CD4-positive, alpha-beta T cell treated with Interleukin-6 for 4 hours (primary cell): ENCODE measurements around the gene TMEM97.

Experiments used
- DNase-seq: peaks from one replicate; pipeline ENCODE4 v3.0.0-alpha.2; 2020; ENCODE audit warnings: mixed read lengths

The TMEM97 gene

GRCh38 chr17:28317099-28317965, 1.7 kb upstream of the TMEM97 start:
- no peak for DNase-seq

GRCh38 chr17:28317966-28318758, 838 bp upstream of the TMEM97 start:
- DNase-seq = no peak

GRCh38 chr17:28319598-28319935, 567 bp downstream of the TMEM97 start:
- no peak for DNase-seq

GRCh38 chr17:28320215-28321061, 1.4 kb downstream of the TMEM97 start:
- no peak for DNase-seq

- DNase-seq = no peak
Observed at GRCh38 chr17:28324267-28324745, 5.3 kb downstream of the TMEM97 start.

GRCh38 chr17:28324781-28325180, 5.8 kb downstream of the TMEM97 start:
- no peak for DNase-seq

- no peak for DNase-seq
Observed at GRCh38 chr17:28325211-28325610, 6.2 kb downstream of the TMEM97 start.

- DNase-seq = no peak
Observed at GRCh38 chr17:28326114-28326513, 7.1 kb downstream of the TMEM97 start.

GRCh38 chr17:28327031-28327607, 8.1 kb downstream of the TMEM97 start:
- no peak for DNase-seq

- DNase-seq = no peak
Observed at GRCh38 chr17:28327709-28328108, 8.7 kb downstream of the TMEM97 start.

GRCh38 chr17:28328325-28328724, 9.3 kb downstream of the TMEM97 start:
- no peak for DNase-seq

- DNase-seq = no peak
Observed at GRCh38 chr17:28330671-28331070, 11.7 kb downstream of the TMEM97 start.

- no peak for DNase-seq
Observed at GRCh38 chr17:28331891-28332420, 13.0 kb downstream of the TMEM97 start.

GRCh38 chr17:28333083-28333746, 14.2 kb downstream of the TMEM97 start:
- no peak for DNase-seq

- no peak for DNase-seq
Observed at GRCh38 chr17:28334171-28334570, 15.2 kb downstream of the TMEM97 start.

- DNase-seq = no peak
Observed at GRCh38 chr17:28334666-28335200, 15.7 kb downstream of the TMEM97 start.

- DNase-seq = peak; percentile 97
Observed at GRCh38 chr17:28335201-28335958, 16.4 kb downstream of the TMEM97 start, which contains the start of the genes IFT20 and TNFAIP1. TSS of gene IFT20 (minus strand) at chr17:28335472. CDS start at chr17:28331985, 3,487 bp downstream. TSS of gene TNFAIP1 (plus strand) at chr17:28335761. CDS start at chr17:28339522, 3,761 bp downstream.

GRCh38 chr17:28335959-28336871, 17.2 kb downstream of the TMEM97 start:
- no peak for DNase-seq

GRCh38 chr17:28338056-28338768, 19.2 kb downstream of the TMEM97 start:
- no peak for DNase-seq
